ENCODE data around the gene IL17C.
"Not testable (repeated sequence)": the region's sequence is repeated elsewhere in the genome, so short reads cannot be mapped to it uniquely, and the experiment has no call there.

The IL17C gene

GRCh38 chr16:88665570-88665969 lies 27.2 kb downstream of the IL17C start:
- no peak overlapping the region for H3K9ac ChIP-seq (ENCODE audit: low read length)
- peaks cover 24% of the 10 kb centered on the region for H3K4me1 ChIP-seq (ENCODE audit: low read length)
- H3K79me2 ChIP-seq (ENCODE audit: low read length): peaks cover 21% of the 10 kb centered on the region
- TF ChIP-seq CTCF (IDR thresholded peaks at IDR 0.05; ENCODE audit: low read depth, low read length) (no peak), EZH2phosphoT487 (IDR thresholded peaks at IDR 0.05; ENCODE audit: low read depth) (no peak)
- no peak overlapping the region for H2AFZ ChIP-seq (ENCODE audit: low read depth, low read length)
- H3K4me3 ChIP-seq (ENCODE audit: low read length): no peak overlapping the region
- H3K27me3 ChIP-seq (ENCODE audit: low read depth, low read length): no peaks in the 10 kb centered on the region
- H3K4me2 ChIP-seq (ENCODE audit: low read length): no peak overlapping the region
- no peak overlapping the region for H3K27ac ChIP-seq (ENCODE audit: low read length)
- no peaks in the 10 kb centered on the region for H3K9me3 ChIP-seq (ENCODE audit: insufficient read depth, low read length)
- peaks cover 14% of the 10 kb centered on the region for H3K36me3 ChIP-seq (replicated peaks; ENCODE audit: low read depth, low read length)
- peaks cover 6% of the 10 kb centered on the region; the same call in 1 of the 2 replicates for H4K20me1 ChIP-seq (ENCODE audit: insufficient read depth, low read length)

DNA sequence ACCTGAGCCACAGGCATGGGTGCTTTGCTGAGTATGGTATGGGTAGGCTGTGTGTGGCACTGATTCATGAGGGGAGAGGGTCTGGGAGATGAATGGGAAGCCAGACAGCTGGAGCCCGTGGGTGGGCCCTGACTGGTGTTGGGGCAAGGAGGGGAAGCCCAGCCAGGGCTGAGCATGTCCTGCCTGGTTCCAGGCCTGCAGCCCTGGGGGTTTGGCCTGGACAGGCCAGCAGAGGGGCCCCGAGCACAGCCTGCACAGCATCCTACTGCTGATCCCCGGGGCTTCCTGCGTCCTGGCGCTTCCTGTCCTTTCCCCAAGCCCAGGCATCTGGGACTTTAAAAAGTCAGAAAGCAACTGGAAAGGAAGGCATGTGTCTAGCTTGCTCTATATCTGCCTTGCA lies 29.1 kb downstream of the IL17C start:
- H3K4me2 ChIP-seq (ENCODE audit: low read length): no peak overlapping the region
- peaks cover 10% of the 10 kb centered on the region for H3K36me3 ChIP-seq (replicated peaks; ENCODE audit: low read depth, low read length)
- peaks cover 4% of the 10 kb centered on the region for H3K79me2 ChIP-seq (ENCODE audit: low read length)
- no peak overlapping the region for H3K27ac ChIP-seq (ENCODE audit: low read length)
- H2AFZ ChIP-seq (ENCODE audit: low read depth, low read length): no peak overlapping the region
- peaks cover 17% of the 10 kb centered on the region for H3K4me1 ChIP-seq (ENCODE audit: low read length)
- no peaks in the 10 kb centered on the region for H3K9me3 ChIP-seq (ENCODE audit: insufficient read depth, low read length)
- H3K27me3 ChIP-seq (ENCODE audit: low read depth, low read length): no peaks in the 10 kb centered on the region
- TF ChIP-seq EZH2phosphoT487 (IDR thresholded peaks at IDR 0.05; ENCODE audit: low read depth) (no peak), CTCF (IDR thresholded peaks at IDR 0.05; ENCODE audit: low read depth, low read length) (no peak)
- H4K20me1 ChIP-seq (ENCODE audit: insufficient read depth, low read length): no peaks in the 10 kb centered on the region
- H3K4me3 ChIP-seq (ENCODE audit: low read length): no peak overlapping the region
- no peak overlapping the region for H3K9ac ChIP-seq (ENCODE audit: low read length)

GRCh38 chr16:88669493-88669892 lies 31.1 kb downstream of the IL17C start:
- H3K79me2 ChIP-seq (ENCODE audit: low read length); H3K9me3 ChIP-seq (ENCODE audit: insufficient read depth, low read length); H3K9ac ChIP-seq (ENCODE audit: low read length); H3K27ac ChIP-seq (ENCODE audit: low read length); H4K20me1 ChIP-seq (ENCODE audit: insufficient read depth, low read length); H2AFZ ChIP-seq (ENCODE audit: low read depth, low read length); H3K4me3 ChIP-seq (ENCODE audit: low read length); H3K4me2 ChIP-seq (ENCODE audit: low read length); H3K27me3 ChIP-seq (ENCODE audit: low read depth, low read length): not testable (repeated sequence)
- peaks cover 11% of the 10 kb centered on the region for H3K4me1 ChIP-seq (ENCODE audit: low read length)
- peaks cover 10% of the 10 kb centered on the region for H3K36me3 ChIP-seq (replicated peaks; ENCODE audit: low read depth, low read length)

- H3K4me1 ChIP-seq (ENCODE audit: low read length): peaks cover 7% of the 10 kb centered on the region
- no peaks in the 10 kb centered on the region for H3K9me3 ChIP-seq (ENCODE audit: insufficient read depth, low read length)
- no peaks in the 10 kb centered on the region for H3K79me2 ChIP-seq (ENCODE audit: low read length)
- H3K4me3 ChIP-seq (ENCODE audit: low read length): no peak overlapping the region
- H3K9ac ChIP-seq (ENCODE audit: low read length): no peak overlapping the region
- no peak overlapping the region for H3K27ac ChIP-seq (ENCODE audit: low read length)
- no peak overlapping the region for H3K4me2 ChIP-seq (ENCODE audit: low read length)
- H2AFZ ChIP-seq (ENCODE audit: low read depth, low read length): no peak overlapping the region
- H3K36me3 ChIP-seq (replicated peaks; ENCODE audit: low read depth, low read length): peaks cover 9% of the 10 kb centered on the region
- TF ChIP-seq EZH2phosphoT487 (IDR thresholded peaks at IDR 0.05; ENCODE audit: low read depth): no peak
- no peak for TF ChIP-seq CTCF (IDR thresholded peaks at IDR 0.05; ENCODE audit: low read depth, low read length)
- H4K20me1 ChIP-seq (ENCODE audit: insufficient read depth, low read length): no peaks in the 10 kb centered on the region
- no peaks in the 10 kb centered on the region for H3K27me3 ChIP-seq (ENCODE audit: low read depth, low read length)
These were observed 31.6 kb downstream of the IL17C start for GRCh38 chr16:88669980-88670379.

DNA sequence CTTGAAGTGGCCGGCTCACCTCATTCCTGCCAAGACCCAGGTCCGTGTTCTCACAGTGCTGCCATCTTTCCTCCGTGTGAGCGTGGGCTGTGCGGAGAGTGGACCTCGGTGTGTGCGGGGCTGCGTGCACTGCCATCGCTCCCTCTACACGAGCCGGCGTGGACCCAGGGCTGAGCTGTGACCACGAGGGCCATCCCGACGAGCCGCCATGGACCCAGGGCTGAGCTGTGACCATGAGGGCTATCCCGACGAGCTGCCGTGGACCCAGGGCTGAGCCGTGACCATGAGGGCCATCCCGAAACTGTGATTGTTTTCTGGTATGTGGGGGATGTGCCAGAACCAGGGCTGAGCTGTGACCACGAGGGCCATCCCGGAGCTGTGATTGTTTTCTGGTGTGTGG lies 33.4 kb downstream of the IL17C start:
- H3K4me2 ChIP-seq (ENCODE audit: low read length): no peak overlapping the region
- TF ChIP-seq EZH2phosphoT487 (IDR thresholded peaks at IDR 0.05; ENCODE audit: low read depth) (no peak), CTCF (IDR thresholded peaks at IDR 0.05; ENCODE audit: low read depth, low read length) (no peak)
- no peak overlapping the region for H3K4me3 ChIP-seq (ENCODE audit: low read length)
- H2AFZ ChIP-seq (ENCODE audit: low read depth, low read length): no peak overlapping the region
- H3K27ac ChIP-seq (ENCODE audit: low read length): no peak overlapping the region
- H3K9me3 ChIP-seq (ENCODE audit: insufficient read depth, low read length): no peaks in the 10 kb centered on the region
- no peak overlapping the region for H3K9ac ChIP-seq (ENCODE audit: low read length)
- no peaks in the 10 kb centered on the region for H3K4me1 ChIP-seq (ENCODE audit: low read length)
- peaks cover 3% of the 10 kb centered on the region for H3K36me3 ChIP-seq (replicated peaks; ENCODE audit: low read depth, low read length)
- no peaks in the 10 kb centered on the region for H3K27me3 ChIP-seq (ENCODE audit: low read depth, low read length)
- H3K79me2 ChIP-seq (ENCODE audit: low read length): no peaks in the 10 kb centered on the region
- H4K20me1 ChIP-seq (ENCODE audit: insufficient read depth, low read length): no peaks in the 10 kb centered on the region
